Measurements from ENCODE around the gene IFRD2. TPM values are rescaled to one million over a fixed set of nuclear protein-coding genes. Genes with fewer than 3 reads are reported as not detected.

IFRD2 gene
- total and polyA plus RNA-seq, 2 of the 13 experiments (the other 11 are each of a cell fraction or from before 2014, with no cell fraction given): 32.8 to 96.1 TPM

GRCh38 chr3:50303013-50303815 lies 11.0 kb upstream of the IFRD2 start, which contains the start of gene HYAL1:
Gene HYAL1 (minus strand): TSS chr3:50303574. CDS start chr3:50302956, 618 bp downstream.
- Histone ChIP-seq H3K36me3 (replicated peaks in 1 of 2; ENCODE audit: control insufficient read depth in 1 of 2, insufficient read depth in 2 of 2, low read length in 2 of 2) (peaks cover 1 to 3% of the 10 kb centered on the region in 2 experiments; a peak in 2 of 5 replicates), H3K4me3 (replicated peaks in 1 of 3; ENCODE audit: insufficient read depth in 1 of 3, low read depth in 2 of 3, low read length in 3 of 3) (peak within 1 kb of the TSS; percentile 67 to 91 (median 71)), H3K9me3 (ENCODE audit: low read length) (peaks cover 6% of the 10 kb centered on the region), H2AFZ (ENCODE audit: low read length) (no peak within 1 kb of the TSS), H3K27ac (ENCODE audit: extremely low read length, insufficient read depth, low read length) (peak within 1 kb of the TSS; percentile 96), H3K4me1 (ENCODE audit: insufficient read depth, low read length) (peaks cover 48% of the 10 kb centered on the region), H4K20me1 (ENCODE audit: insufficient read depth, low read length) (peaks cover 11% of the 10 kb centered on the region), H3K4me2 (ENCODE audit: low read depth, low read length) (peak within 1 kb of the TSS; percentile 86), H3K79me2 (ENCODE audit: insufficient read depth, low read length) (peaks cover 36% of the 10 kb centered on the region), H3K27me3 (ENCODE audit: control insufficient read depth in 1 of 2, insufficient read depth in 2 of 2, low read length in 2 of 2) (no peaks in the 10 kb centered on the region; a peak in 1 of 5 replicates), H3K9ac (ENCODE audit: insufficient read depth, low read depth, low read length) (peak within 1 kb of the TSS; percentile 93)
- DNase-seq (ENCODE audit: low spot score) (peak; percentile 91), ATAC-seq (peak; percentile 71), FAIRE-seq (peak; percentile 91)
- intact Hi-C loops (cut with micrococcal nuclease; ENCODE audit: unreplicated experiment): loop anchor here (1.0 to 5.0 kb wide), 2 partner anchors 21 to 41 kb away; no protein-coding TSS in a partner anchor
- ChIA-PET CTCF (ENCODE audit: low intra/inter-chr PET ratio, low total read pairs) (interaction anchor here (1.9 to 2.5 kb wide), 2 partner anchors 19 to 21 kb away, joined by 14 to 15 read pairs; partner anchors contain the start of gene HYAL2), POLR2A (interaction anchor here (0.9 to 7.9 kb wide), 16 partner anchors 11 to 288 kb away, joined by 3 to 222 read pairs (median 9); partner anchors contain the start of genes CYB561D2, GNAI2, HYAL2 and IFRD2)
- TSS peak; percentile 84 for BruUV-seq (replicated peaks)
- in situ Hi-C loops (cut with HindIII; ENCODE audit: extremely low pct_ligation_motif_present, low pct_unique_long_range_greater_than_20kb): no loop called here
- 0% methylated on average over 4 of the region's 14 CpGs for WGBS (ENCODE audit: low lambda C conversion rate)
- TF ChIP-seq BRCA1 (CRISPR knock-in tag; IDR thresholded peaks at IDR 0.05): no peak; the same call in 1 of the 2 replicates
- TF ChIP-seq BCLAF1 (IDR thresholded peaks at IDR 0.05): no peak
- peak; percentile 93 for TF ChIP-seq ZNF350 (CRISPR knock-in tag; IDR thresholded peaks at IDR 0.05; ENCODE audit: borderline replicate concordance, low read depth)
- TF ChIP-seq TMF1 (CRISPR knock-in tag; IDR thresholded peaks at IDR 0.05; ENCODE audit: low read depth): peak; percentile 63; the same call in 1 of the 2 replicates
- peak; percentile 76; the same call in 1 of the 2 replicates for TF ChIP-seq ARID4A (CRISPR knock-in tag; IDR thresholded peaks at IDR 0.05; ENCODE audit: borderline replicate concordance)
- 0 out of 2 replicates have a peak, but pooled peaks have one; percentile 29 for TF ChIP-seq ZNF740 (CRISPR knock-in tag; IDR thresholded peaks at IDR 0.05)
- no peak for TF ChIP-seq DDIT3 (CRISPR knock-in tag; IDR thresholded peaks at IDR 0.05)
- TF ChIP-seq IRF9 (CRISPR knock-in tag; IDR thresholded peaks at IDR 0.05; ENCODE audit: borderline replicate concordance): 0 out of 2 replicates have a peak, but pooled peaks have one; percentile 26
- TF ChIP-seq ZBTB8A (CRISPR knock-in tag; IDR thresholded peaks at IDR 0.05; ENCODE audit: borderline replicate concordance, low read depth): no peak
- TF ChIP-seq CTCF (CRISPR knock-in tag; IDR thresholded peaks at IDR 0.05): peak; percentile 91

Data from HepG2 (cell line).